Ascending aorta (tissue), 2 donors: ENCODE measurements around the gene EIF3K. TPM values are rescaled to one million over a fixed set of nuclear protein-coding genes. Genes with fewer than 3 reads are reported as not detected.

Experiments used
- DNase-seq, 2 donors: peaks; one replicate each; pipeline ENCODE4 v3.0.0-alpha.2; 2019; ENCODE audit warnings: low spot score in 2 of 2
- H3K27ac ChIP-seq, 2 donors: fragments of 200-600 bp; sonication (generic); one replicate each; pipeline ENCODE4 v1.5.1; 2016 to 2017; ENCODE audit warnings: mild to moderate bottlenecking in 1 of 2
- H3K27me3 ChIP-seq: fragments of 200-600 bp; sonication (generic); one replicate; pipeline ENCODE4 v1.5.1; 2017
- H3K36me3 ChIP-seq, 2 donors: fragments of 200-600 bp; sonication (generic); one replicate each; pipeline ENCODE4 v1.5.1; 2016
- H3K4me1 ChIP-seq, 2 donors: fragments of 200-600 bp; sonication (generic); one replicate each; pipeline ENCODE4 v1.5.1; 2016 to 2017; ENCODE audit warnings: mild to moderate bottlenecking in 1 of 2
- H3K4me3 ChIP-seq, 2 donors: fragments of 200-600 bp; sonication (generic); one replicate each; pipeline ENCODE4 v1.5.1; 2016 to 2017; ENCODE audit warnings: mild to moderate bottlenecking in 1 of 2
- H3K9me3 ChIP-seq, 2 donors: fragments of 200-600 bp; sonication (generic); one replicate each; pipeline ENCODE4 v1.5.1; 2016
- intact Hi-C: fragments of 100-400 bp; cut with DNase I; formaldehyde crosslinking; loops from one replicate; pipeline ENCODE4 v1.15.1; 2023
- total RNA-seq: library from RNA; depleted of rRNA; stranded (reverse); fragments of >200 nt; gene quantifications from one replicate; pipeline ENCODE4 v1.1.0, GENCODE V29; 2016
- TF ChIP-seq, protein P1 (sequence below), 3 experiments: fragments of 200-600 bp in 2 of 3; fragments of 450-650 bp in 1 of 3; sonication (generic) in 2 of 3; IDR thresholded peaks; one replicate each; pipeline ENCODE4 v1.5.1; 2016 to 2019; ENCODE audit warnings: antibody characterized with exemption in 3 of 3, mild to moderate bottlenecking in 1 of 3, moderate library complexity in 1 of 3

The EIF3K gene
- total RNA-seq, 1 donor from 2014 or later = 696 TPM

- Histone ChIP-seq H3K27ac (peak overlapping the region; percentile 92 to 96), H3K9me3 (no peaks in the 10 kb centered on the region), H3K27me3 (no peaks in the 10 kb centered on the region), H3K4me1 (peaks cover 59 to 96% of the 10 kb centered on the region in 2 donors), H3K36me3 (no peaks in the 10 kb centered on the region), H3K4me3 (peak overlapping the region in 1 of 2 donors; percentile 25)
- intact Hi-C loops = loop anchor here (2.0 kb wide), 2 partner anchors 14 to 26 kb away; no protein-coding TSS in a partner anchor
- peak in 1 of 2 donors; percentile 92 for DNase-seq
- TF ChIP-seq, protein P1, sequence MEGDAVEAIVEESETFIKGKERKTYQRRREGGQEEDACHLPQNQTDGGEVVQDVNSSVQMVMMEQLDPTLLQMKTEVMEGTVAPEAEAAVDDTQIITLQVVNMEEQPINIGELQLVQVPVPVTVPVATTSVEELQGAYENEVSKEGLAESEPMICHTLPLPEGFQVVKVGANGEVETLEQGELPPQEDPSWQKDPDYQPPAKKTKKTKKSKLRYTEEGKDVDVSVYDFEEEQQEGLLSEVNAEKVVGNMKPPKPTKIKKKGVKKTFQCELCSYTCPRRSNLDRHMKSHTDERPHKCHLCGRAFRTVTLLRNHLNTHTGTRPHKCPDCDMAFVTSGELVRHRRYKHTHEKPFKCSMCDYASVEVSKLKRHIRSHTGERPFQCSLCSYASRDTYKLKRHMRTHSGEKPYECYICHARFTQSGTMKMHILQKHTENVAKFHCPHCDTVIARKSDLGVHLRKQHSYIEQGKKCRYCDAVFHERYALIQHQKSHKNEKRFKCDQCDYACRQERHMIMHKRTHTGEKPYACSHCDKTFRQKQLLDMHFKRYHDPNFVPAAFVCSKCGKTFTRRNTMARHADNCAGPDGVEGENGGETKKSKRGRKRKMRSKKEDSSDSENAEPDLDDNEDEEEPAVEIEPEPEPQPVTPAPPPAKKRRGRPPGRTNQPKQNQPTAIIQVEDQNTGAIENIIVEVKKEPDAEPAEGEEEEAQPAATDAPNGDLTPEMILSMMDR (IDR thresholded peaks at IDR 0.05) = no peak
Measured at GRCh38 chr19:38666663-38667511, 47.9 kb downstream of the EIF3K start.

- DNase-seq = no peak
- TF ChIP-seq, protein P1 (IDR thresholded peaks at IDR 0.05) = no peak
- Histone ChIP-seq H3K4me3 (peak overlapping the region in 1 of 2 donors; percentile 25), H3K4me1 (peaks cover 54 to 93% of the 10 kb centered on the region in 2 donors), H3K36me3 (no peaks in the 10 kb centered on the region), H3K9me3 (no peaks in the 10 kb centered on the region), H3K27ac (peak overlapping the region; percentile 92 to 96), H3K27me3 (no peaks in the 10 kb centered on the region)
- intact Hi-C loops = loop anchor here (2.0 kb wide), 2 partner anchors 15 to 25 kb away; no protein-coding TSS in a partner anchor
Measured at GRCh38 chr19:38667661-38668171, 48.7 kb downstream of the EIF3K start.

GRCh38 chr19:38669552-38669951, 50.6 kb downstream of the EIF3K start:
- Histone ChIP-seq H3K9me3 (no peaks in the 10 kb centered on the region), H3K27ac (peak overlapping the region; percentile 92 to 96), H3K27me3 (no peaks in the 10 kb centered on the region), H3K4me1 (peaks cover 42 to 87% of the 10 kb centered on the region in 2 donors), H3K4me3 (peak overlapping the region in 1 of 2 donors; percentile 14), H3K36me3 (no peaks in the 10 kb centered on the region)
- TF ChIP-seq, protein P1 (IDR thresholded peaks at IDR 0.05) = no peak
- intact Hi-C loops = no loop called here
- no peak for DNase-seq

DNA sequence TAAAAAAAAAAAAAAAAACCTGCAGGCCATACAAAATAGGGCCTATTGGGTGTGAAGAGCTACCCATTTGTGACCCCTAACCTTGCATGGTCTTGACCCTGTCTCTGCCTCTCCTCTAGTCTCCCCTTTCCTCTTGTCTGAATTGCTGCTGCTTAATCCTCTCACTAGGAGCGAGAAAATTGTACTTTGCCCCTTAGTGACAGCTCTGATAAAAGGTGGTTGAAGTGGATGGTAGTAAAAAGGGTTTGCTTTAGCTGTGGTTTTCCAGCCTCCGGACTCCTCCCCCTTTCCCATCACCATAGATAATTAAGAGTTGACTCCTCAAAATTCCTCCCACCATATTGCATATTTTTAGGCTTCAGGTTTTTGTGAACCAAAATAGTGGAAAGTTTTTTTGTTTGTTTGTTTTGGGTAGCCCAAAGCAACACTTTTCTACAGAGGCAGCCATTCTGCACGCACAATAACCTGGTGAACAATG, 52.0 kb downstream of the EIF3K start:
- Histone ChIP-seq H3K4me3 (no peak overlapping the region), H3K36me3 (no peaks in the 10 kb centered on the region), H3K9me3 (no peaks in the 10 kb centered on the region), H3K27me3 (no peaks in the 10 kb centered on the region), H3K4me1 (peaks cover 37 to 87% of the 10 kb centered on the region in 2 donors), H3K27ac (peak overlapping the region; percentile 92 to 96)
- TF ChIP-seq, protein P1 (IDR thresholded peaks at IDR 0.05) = no peak
- intact Hi-C loops = loop anchor here (2.0 kb wide), 1 partner anchor 14 kb away; no protein-coding TSS in a partner anchor
- DNase-seq = no peak

GRCh38 chr19:38671654-38672053, 52.7 kb downstream of the EIF3K start:
- Histone ChIP-seq H3K4me1 (peaks cover 31 to 87% of the 10 kb centered on the region in 2 donors), H3K36me3 (no peaks in the 10 kb centered on the region), H3K4me3 (no peak overlapping the region), H3K27me3 (no peaks in the 10 kb centered on the region), H3K27ac (peak overlapping the region; percentile 92 to 96), H3K9me3 (no peaks in the 10 kb centered on the region)
- DNase-seq = no peak
- TF ChIP-seq, protein P1 (IDR thresholded peaks at IDR 0.05) = no peak
- intact Hi-C loops = loop anchor here (2.0 kb wide), 1 partner anchor 13 kb away; no protein-coding TSS in a partner anchor
